Measurements from ENCODE around the gene GPC6. TPM values are rescaled to one million over a fixed set of nuclear protein-coding genes. Genes with fewer than 3 reads are reported as not detected.
A peak's percentile ranks its signal among the peaks of the same experiment; 100 is the strongest.

The GPC6 gene
- total RNA-seq, 4 donors from 2014 or later = 6.7 to 67.2 (median 11.1) TPM

DNA sequence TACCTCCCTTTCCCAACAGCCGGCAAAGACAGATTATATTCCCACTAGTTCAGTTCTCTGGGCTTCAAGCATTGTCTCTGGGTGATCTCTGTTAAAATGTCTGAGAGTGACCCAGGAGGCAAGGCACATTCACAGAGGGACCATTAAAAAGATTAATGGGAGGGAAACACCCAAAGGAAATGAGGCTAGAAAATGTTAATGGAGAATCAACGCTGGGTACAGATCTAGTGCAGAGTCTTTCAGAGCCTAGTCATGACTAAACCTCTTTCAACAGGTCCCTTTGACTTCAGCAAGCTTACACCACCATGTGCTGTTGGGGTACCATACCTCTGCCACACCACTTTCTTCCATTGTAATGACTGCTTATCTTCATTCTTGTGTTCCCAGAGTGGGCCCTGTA, 894.3 kb downstream of the GPC6 start:
- Histone ChIP-seq H3K4me3 (no peak overlapping the region), H3K27ac (no peak overlapping the region), H3K4me1 (no peaks in the 10 kb centered on the region), H3K27me3 (no peaks in the 10 kb centered on the region), H3K9me3 (no peaks in the 10 kb centered on the region), H3K36me3 (no peaks in the 10 kb centered on the region)
- no peak for DNase-seq
- TF ChIP-seq POLR2A (IDR thresholded peaks at IDR 0.05) = no peak
- TF ChIP-seq, protein P1, sequence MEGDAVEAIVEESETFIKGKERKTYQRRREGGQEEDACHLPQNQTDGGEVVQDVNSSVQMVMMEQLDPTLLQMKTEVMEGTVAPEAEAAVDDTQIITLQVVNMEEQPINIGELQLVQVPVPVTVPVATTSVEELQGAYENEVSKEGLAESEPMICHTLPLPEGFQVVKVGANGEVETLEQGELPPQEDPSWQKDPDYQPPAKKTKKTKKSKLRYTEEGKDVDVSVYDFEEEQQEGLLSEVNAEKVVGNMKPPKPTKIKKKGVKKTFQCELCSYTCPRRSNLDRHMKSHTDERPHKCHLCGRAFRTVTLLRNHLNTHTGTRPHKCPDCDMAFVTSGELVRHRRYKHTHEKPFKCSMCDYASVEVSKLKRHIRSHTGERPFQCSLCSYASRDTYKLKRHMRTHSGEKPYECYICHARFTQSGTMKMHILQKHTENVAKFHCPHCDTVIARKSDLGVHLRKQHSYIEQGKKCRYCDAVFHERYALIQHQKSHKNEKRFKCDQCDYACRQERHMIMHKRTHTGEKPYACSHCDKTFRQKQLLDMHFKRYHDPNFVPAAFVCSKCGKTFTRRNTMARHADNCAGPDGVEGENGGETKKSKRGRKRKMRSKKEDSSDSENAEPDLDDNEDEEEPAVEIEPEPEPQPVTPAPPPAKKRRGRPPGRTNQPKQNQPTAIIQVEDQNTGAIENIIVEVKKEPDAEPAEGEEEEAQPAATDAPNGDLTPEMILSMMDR (IDR thresholded peaks at IDR 0.05) = no peak
- intact Hi-C loops (cut with DNase I; ENCODE audit: low total_unique reads) = no loop called here

DNA sequence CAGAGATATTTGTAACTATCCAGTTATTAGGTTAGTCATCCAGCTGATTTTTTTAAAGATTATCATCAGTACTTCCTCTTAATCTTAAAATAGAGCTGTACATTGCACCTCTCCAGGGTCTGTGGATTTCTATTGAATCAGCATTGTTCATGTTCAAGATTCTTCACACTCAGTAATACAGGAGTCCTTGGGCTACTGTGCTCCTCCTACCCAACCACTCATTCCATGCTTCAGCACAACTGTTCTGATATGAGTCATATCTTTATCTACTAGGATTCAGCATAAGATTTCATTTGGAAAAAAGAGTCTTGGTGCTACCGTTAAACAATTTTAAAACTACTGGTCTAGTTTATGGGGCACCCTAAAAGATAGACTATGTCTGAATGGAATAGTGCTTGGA, 895.1 kb downstream of the GPC6 start:
- DNase-seq = no peak
- intact Hi-C loops (cut with DNase I; ENCODE audit: low total_unique reads) = no loop called here
- H3K4me1 ChIP-seq = no peaks in the 10 kb centered on the region

DNA sequence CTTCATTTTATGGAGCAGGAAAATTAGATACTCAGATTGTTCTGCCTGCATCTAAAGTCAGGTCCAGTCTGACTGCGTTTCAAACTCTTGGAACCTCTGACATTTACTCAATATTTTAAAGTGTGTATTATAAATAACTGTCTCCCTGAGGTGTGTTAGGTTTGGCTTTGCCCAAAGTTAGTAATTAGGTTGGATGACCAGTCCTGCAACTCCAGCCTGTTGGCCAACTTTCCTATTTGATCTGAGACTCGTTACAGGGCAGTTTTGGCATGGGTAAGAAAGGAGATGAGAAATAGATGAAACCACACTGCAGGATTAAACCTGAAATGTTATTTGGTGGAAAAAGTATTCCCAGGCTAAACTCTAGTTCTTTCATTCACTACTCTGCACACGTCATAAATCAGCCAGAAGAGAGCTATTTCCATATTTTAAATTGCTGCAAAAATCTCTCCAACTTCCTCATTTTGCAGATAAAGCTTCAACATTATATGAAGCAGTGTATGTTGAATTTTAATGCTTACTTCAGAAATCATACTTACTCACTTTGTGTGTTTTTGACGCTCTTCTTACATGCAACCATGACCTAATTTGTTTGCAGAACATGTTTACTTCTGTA, 895.8 kb downstream of the GPC6 start:
- Histone ChIP-seq H3K9me3 (no peaks in the 10 kb centered on the region), H3K36me3 (no peaks in the 10 kb centered on the region), H3K27me3 (no peaks in the 10 kb centered on the region), H3K27ac (no peak overlapping the region), H3K4me3 (no peak overlapping the region), H3K4me1 (no peaks in the 10 kb centered on the region)
- intact Hi-C loops (cut with DNase I; ENCODE audit: low total_unique reads) = no loop called here
- TF ChIP-seq, protein P1 (IDR thresholded peaks at IDR 0.05) = no peak
- no peak for TF ChIP-seq POLR2A (IDR thresholded peaks at IDR 0.05)
- no peak for DNase-seq

More for the DNA sequence above, 895.1 kb downstream of the GPC6 start:
- Histone ChIP-seq H3K36me3 (no peaks in the 10 kb centered on the region), H3K27me3 (no peaks in the 10 kb centered on the region), H3K9me3 (no peaks in the 10 kb centered on the region), H3K27ac (no peak overlapping the region), H3K4me3 (no peak overlapping the region)
- TF ChIP-seq, protein P1 (IDR thresholded peaks at IDR 0.05) = no peak
- no peak for TF ChIP-seq POLR2A (IDR thresholded peaks at IDR 0.05)

- Histone ChIP-seq H3K36me3 (no peaks in the 10 kb centered on the region), H3K4me3 (no peak overlapping the region), H3K4me1 (no peaks in the 10 kb centered on the region), H3K9me3 (no peaks in the 10 kb centered on the region), H3K27me3 (no peaks in the 10 kb centered on the region), H3K27ac (no peak overlapping the region)
- DNase-seq = no peak
- intact Hi-C loops (cut with DNase I; ENCODE audit: low total_unique reads) = no loop called here
- TF ChIP-seq, protein P1 (IDR thresholded peaks at IDR 0.05) = no peak
- TF ChIP-seq POLR2A (IDR thresholded peaks at IDR 0.05) = no peak
Measured at GRCh38 chr13:94123557-94123956, 897.0 kb downstream of the GPC6 start.

- Histone ChIP-seq H3K4me3 (no peak overlapping the region), H3K27ac (no peak overlapping the region), H3K36me3 (no peaks in the 10 kb centered on the region), H3K9me3 (no peaks in the 10 kb centered on the region), H3K4me1 (no peaks in the 10 kb centered on the region), H3K27me3 (no peaks in the 10 kb centered on the region)
- DNase-seq = peak in 1 of 2 donors; percentile 21
- TF ChIP-seq, protein P1 (IDR thresholded peaks at IDR 0.05) = no peak
- no peak for TF ChIP-seq POLR2A (IDR thresholded peaks at IDR 0.05)
- intact Hi-C loops (cut with DNase I; ENCODE audit: low total_unique reads) = no loop called here
Measured at GRCh38 chr13:94128430-94128829, 901.8 kb downstream of the GPC6 start.

Data from uterus (tissue), 4 donors.